Kidney (tissue), 14 donors: ENCODE results near the gene CNBP. TPM values are rescaled to one million over a fixed set of nuclear protein-coding genes. Genes with fewer than 3 reads are reported as not detected.
"Not testable (repeated sequence)": the region's sequence is repeated elsewhere in the genome, so short reads cannot be mapped to it uniquely, and the experiment has no call there.

Experiments used
- DNase-seq, 5 donors: peaks; one replicate each; pipeline ENCODE4 v3.0.0-alpha.2; 2013 to 2020
- FAIRE-seq: peaks from 2 replicates; lab custom pipeline; 2012; peaks lifted over from hg19 to GRCh38; lab: Jason Lieb, UNC
- H3K27ac ChIP-seq, 2 donors: one replicate each; pipeline ENCODE4 v1.7.0; 2013; ENCODE audit warnings: low read depth in 2 of 2, low read length in 2 of 2, inconsistent platforms in 1 of 2
- H3K27me3 ChIP-seq: one replicate; pipeline ENCODE4 v1.7.1; 2013; ENCODE audit warnings: low read length, inconsistent platforms; ENCODE audit not compliant: control insufficient read depth, insufficient read depth
- H3K36me3 ChIP-seq, 3 donors: one replicate each; pipeline versions ENCODE4 v1.7.0 to v1.7.1; 2013; ENCODE audit warnings: low read length in 3 of 3, control low read depth in 1 of 3, inconsistent platforms in 1 of 3; ENCODE audit not compliant: insufficient read depth in 3 of 3, control insufficient read depth in 2 of 3
- H3K4me1 ChIP-seq, 3 donors: one replicate each; pipeline versions ENCODE4 v1.7.0 to v1.7.1; 2013; ENCODE audit warnings: low read length in 3 of 3, inconsistent platforms in 1 of 3, low read depth in 1 of 3; ENCODE audit not compliant: control insufficient read depth in 2 of 3, insufficient read depth in 2 of 3
- H3K4me3 ChIP-seq, 3 donors: one replicate each; pipeline versions ENCODE4 v1.7.0 to v1.8.1; 2013; ENCODE audit warnings: low read length in 3 of 3, control low read depth in 1 of 3, inconsistent platforms in 1 of 3
- H3K9ac ChIP-seq, 3 donors: one replicate each; pipeline versions ENCODE4 v1.7.0 to v1.7.1; 2013; ENCODE audit warnings: low read length in 3 of 3, control low read depth in 1 of 3, inconsistent platforms in 1 of 3
- H3K9me3 ChIP-seq, 3 donors: one replicate each; pipeline versions ENCODE4 v1.7.0 to v1.7.1; 2013; ENCODE audit warnings: low read length in 3 of 3, control low read depth in 1 of 3, inconsistent platforms in 1 of 3; ENCODE audit not compliant: control insufficient read depth in 2 of 3, insufficient read depth in 1 of 3
- intact Hi-C: fragments of 100-400 bp; cut with DNase I; formaldehyde crosslinking; loops from one replicate; pipeline ENCODE4 v1.11.1; 2022
- polyA plus RNA-seq: library from polyadenylated mRNA; stranded (reverse); fragments of 350-450 nt; fragmentation: Illumina TruSeq; extraction: RNeasy Lipid Tissue Mini Kit (QIAGEN cat#74804); gene quantifications from one replicate; pipeline ENCODE4 v1.2.3, GENCODE V29; 2014; ENCODE audit warnings: low read depth, low replicate concordance; ENCODE audit not compliant: insufficient read depth
- total RNA-seq: library from RNA; stranded (reverse); fragmentation: NEBNext Ultra II Directional; extraction: Animal tissue kit (Norgen Biotek cat#: 25700); gene quantifications from one replicate; pipeline ENCODE4 v1.2.1, GENCODE V29; 2021
- TF ChIP-seq, protein P1 (sequence below): IDR thresholded peaks from 3 replicates; pipeline ENCODE4 v1.5.1; 2012; ENCODE audit warnings: mild to moderate bottlenecking, moderate library complexity, borderline replicate concordance; ENCODE audit not compliant: insufficient read depth; ENCODE audit errors: extremely low read depth
- donor health status: control.
- donor health status: control.
- donor health status: control.
- donor health status: control.
- donor health status: control.
- donor health status: DM: yes; HTN: yes; CAD: no.
- donor health status: Normal renal cell carcinoma (clear cell type).

Gene CNBP
- total and polyA plus RNA-seq, 2 donors from 2014 or later: 267 to 309 TPM

GRCh38 chr3:129187857-129188256, 4.2 kb upstream of the CNBP start:
- Histone ChIP-seq H3K27me3 (no peaks in the 10 kb centered on the region), H3K4me3 (no peak overlapping the region)

DNA sequence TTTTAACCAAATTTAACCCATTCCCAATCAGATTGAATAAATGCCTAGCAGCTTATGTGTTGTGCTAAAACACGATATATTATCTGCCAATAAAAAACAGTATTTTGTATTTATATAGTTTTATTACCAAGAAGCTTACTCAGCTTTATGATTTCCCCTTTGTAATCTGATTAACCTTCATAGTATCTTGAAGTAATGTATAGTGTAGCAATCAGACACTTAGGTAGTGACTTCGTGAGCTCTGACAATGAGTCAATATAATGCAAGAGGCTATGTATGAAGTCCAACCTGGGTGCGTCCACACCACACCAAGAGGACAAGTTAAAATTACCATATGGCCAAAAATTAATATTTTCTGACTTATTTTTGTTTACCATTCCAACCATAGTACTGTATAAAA, 2.1 kb upstream of the CNBP start:
- DNase-seq: no peak
- Histone ChIP-seq H3K9me3 (no peaks in the 10 kb centered on the region), H3K27me3 (no peaks in the 10 kb centered on the region), H3K9ac (no peak overlapping the region), H3K27ac (no peak overlapping the region), H3K36me3 (no peaks in the 10 kb centered on the region), H3K4me1 (peaks cover 0 to 9% (median under 1%) of the 10 kb centered on the region in 3 donors), H3K4me3 (no peak overlapping the region)
- FAIRE-seq: no peak
- TF ChIP-seq, protein P1, sequence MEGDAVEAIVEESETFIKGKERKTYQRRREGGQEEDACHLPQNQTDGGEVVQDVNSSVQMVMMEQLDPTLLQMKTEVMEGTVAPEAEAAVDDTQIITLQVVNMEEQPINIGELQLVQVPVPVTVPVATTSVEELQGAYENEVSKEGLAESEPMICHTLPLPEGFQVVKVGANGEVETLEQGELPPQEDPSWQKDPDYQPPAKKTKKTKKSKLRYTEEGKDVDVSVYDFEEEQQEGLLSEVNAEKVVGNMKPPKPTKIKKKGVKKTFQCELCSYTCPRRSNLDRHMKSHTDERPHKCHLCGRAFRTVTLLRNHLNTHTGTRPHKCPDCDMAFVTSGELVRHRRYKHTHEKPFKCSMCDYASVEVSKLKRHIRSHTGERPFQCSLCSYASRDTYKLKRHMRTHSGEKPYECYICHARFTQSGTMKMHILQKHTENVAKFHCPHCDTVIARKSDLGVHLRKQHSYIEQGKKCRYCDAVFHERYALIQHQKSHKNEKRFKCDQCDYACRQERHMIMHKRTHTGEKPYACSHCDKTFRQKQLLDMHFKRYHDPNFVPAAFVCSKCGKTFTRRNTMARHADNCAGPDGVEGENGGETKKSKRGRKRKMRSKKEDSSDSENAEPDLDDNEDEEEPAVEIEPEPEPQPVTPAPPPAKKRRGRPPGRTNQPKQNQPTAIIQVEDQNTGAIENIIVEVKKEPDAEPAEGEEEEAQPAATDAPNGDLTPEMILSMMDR: no peak
- intact Hi-C loops: no loop called here

More at GRCh38 chr3:129187857-129188256, 4.2 kb upstream of the CNBP start:
- TF ChIP-seq, protein P1: no peak
- no peak for DNase-seq
- H3K27ac ChIP-seq: no peak overlapping the region
- peaks cover 0 to 4% (median 0%) of the 10 kb centered on the region in 3 donors for H3K4me1 ChIP-seq
- no peak for FAIRE-seq
- H3K9me3 ChIP-seq: no peaks in the 10 kb centered on the region
- intact Hi-C loops: no loop called here
- H3K9ac ChIP-seq: no peak overlapping the region
- no peaks in the 10 kb centered on the region for H3K36me3 ChIP-seq

GRCh38 chr3:129184784-129185542, 1.3 kb upstream of the CNBP start:
- not testable (repeated sequence) for H3K27ac ChIP-seq, FAIRE-seq
- H3K4me3 ChIP-seq: peak overlapping the region in 2 of 3 donors; percentile 73 to 77

GRCh38 chr3:129184396-129184657, 631 bp upstream of the CNBP start:
- Histone ChIP-seq H3K4me1 (peaks cover 0 to 17% (median 4%) of the 10 kb centered on the region in 3 donors), H3K9ac (peak overlapping the region; percentile 57 to 100 (median 97)), H3K36me3 (no peaks in the 10 kb centered on the region), H3K27me3 (no peaks in the 10 kb centered on the region), H3K9me3 (no peaks in the 10 kb centered on the region), H3K4me3 (peak overlapping the region; percentile 73 to 87 (median 77)), H3K27ac (peak overlapping the region; percentile 93 to 98)
- intact Hi-C loops: no loop called here
- peak in 1 of 5 donors; percentile 54 for DNase-seq
- no peak for FAIRE-seq
- TF ChIP-seq, protein P1: no peak

More at GRCh38 chr3:129184784-129185542, 1.3 kb upstream of the CNBP start:
- peaks cover 0 to 15% (median 4%) of the 10 kb centered on the region in 3 donors for H3K4me1 ChIP-seq
- H3K9me3 ChIP-seq, intact Hi-C loops, DNase-seq, H3K36me3 ChIP-seq, H3K27me3 ChIP-seq: not testable (repeated sequence)
- H3K9ac ChIP-seq: peak overlapping the region in 1 of 3 donors; percentile 5
